ENCODE measurements around the gene WDR33.

DNA sequence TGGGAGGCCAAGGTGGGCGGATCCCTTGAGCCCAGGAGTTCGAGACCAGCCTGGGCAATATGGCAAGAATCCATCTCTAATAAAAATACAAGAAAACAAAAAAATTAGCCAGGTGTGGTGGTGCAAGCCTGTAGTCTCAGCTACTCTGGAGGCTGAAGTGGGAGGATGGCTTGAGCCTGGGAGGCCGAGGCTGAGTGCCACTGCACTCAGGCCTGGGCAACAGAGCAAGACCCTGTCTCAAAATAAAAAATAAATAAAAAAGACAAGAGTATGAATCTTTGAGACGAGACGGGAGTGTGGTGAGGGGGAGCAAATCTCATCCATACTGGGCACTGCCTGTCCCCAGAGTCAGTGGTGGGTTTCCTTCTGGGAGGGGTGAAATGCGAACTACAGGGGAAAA, 152.8 kb downstream of the WDR33 start:
- no peak for TF ChIP-seq POLR2A (IDR thresholded peaks at IDR 0.05)
- TF ChIP-seq, protein P1, sequence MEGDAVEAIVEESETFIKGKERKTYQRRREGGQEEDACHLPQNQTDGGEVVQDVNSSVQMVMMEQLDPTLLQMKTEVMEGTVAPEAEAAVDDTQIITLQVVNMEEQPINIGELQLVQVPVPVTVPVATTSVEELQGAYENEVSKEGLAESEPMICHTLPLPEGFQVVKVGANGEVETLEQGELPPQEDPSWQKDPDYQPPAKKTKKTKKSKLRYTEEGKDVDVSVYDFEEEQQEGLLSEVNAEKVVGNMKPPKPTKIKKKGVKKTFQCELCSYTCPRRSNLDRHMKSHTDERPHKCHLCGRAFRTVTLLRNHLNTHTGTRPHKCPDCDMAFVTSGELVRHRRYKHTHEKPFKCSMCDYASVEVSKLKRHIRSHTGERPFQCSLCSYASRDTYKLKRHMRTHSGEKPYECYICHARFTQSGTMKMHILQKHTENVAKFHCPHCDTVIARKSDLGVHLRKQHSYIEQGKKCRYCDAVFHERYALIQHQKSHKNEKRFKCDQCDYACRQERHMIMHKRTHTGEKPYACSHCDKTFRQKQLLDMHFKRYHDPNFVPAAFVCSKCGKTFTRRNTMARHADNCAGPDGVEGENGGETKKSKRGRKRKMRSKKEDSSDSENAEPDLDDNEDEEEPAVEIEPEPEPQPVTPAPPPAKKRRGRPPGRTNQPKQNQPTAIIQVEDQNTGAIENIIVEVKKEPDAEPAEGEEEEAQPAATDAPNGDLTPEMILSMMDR (IDR thresholded peaks at IDR 0.05): no peak
